ENCODE data around the gene JUND. TPM values are rescaled to one million over a fixed set of nuclear protein-coding genes. Genes with fewer than 3 reads are reported as not detected.

JUND gene
- total RNA-seq, 1 experiment from 2014 or later, result 103 TPM

GRCh38 chr19:18287836-18288772 is 6.7 kb upstream of the JUND start:
- Histone ChIP-seq H3T11ph (ENCODE audit: low read length) (no peak overlapping the region), H3K79me1 (ENCODE audit: insufficient read depth, low read depth, low read length, poor library complexity, severe bottlenecking) (no peaks in the 10 kb centered on the region), H2AFZ (ENCODE audit: low read length) (no peak overlapping the region), H3K4me2 (ENCODE audit: insufficient read depth, insufficient read length, low read length) (peak overlapping the region; percentile 47), H2BK120ac (ENCODE audit: low read depth, low read length, poor library complexity, severe bottlenecking) (no peak overlapping the region), H3K56ac (ENCODE audit: insufficient read length, low read depth, low read length) (no peak overlapping the region), H2AK5ac (ENCODE audit: insufficient read length, low read length) (no peak overlapping the region), H3K23ac (ENCODE audit: insufficient read length, low read depth, low read length) (no peak overlapping the region), H4K8ac (replicated peaks; ENCODE audit: insufficient read length, low read depth, low read length) (no peak overlapping the region), H2BK15ac (ENCODE audit: low read depth, low read length) (no peak overlapping the region), H3K9me3 (ENCODE audit: control insufficient read depth, low read depth, low read length) (no peaks in the 10 kb centered on the region), H4K91ac (ENCODE audit: insufficient read length, low read depth, low read length) (no peak overlapping the region), H3K27ac (ENCODE audit: insufficient read length, low read depth, low read length) (no peak overlapping the region), H3K14ac (ENCODE audit: insufficient read depth, low read length) (no peak overlapping the region), H2BK20ac (ENCODE audit: low read depth, low read length, poor library complexity, severe bottlenecking) (no peak overlapping the region), H3K18ac (ENCODE audit: insufficient read length, low read depth, low read length) (no peak overlapping the region), H4K20me1 (ENCODE audit: control insufficient read depth, insufficient read depth, insufficient read length) (no peaks in the 10 kb centered on the region), H3K27me3 (ENCODE audit: insufficient read depth, low read length) (no peaks in the 10 kb centered on the region), H2BK5ac (ENCODE audit: insufficient read length, low read length) (no peak overlapping the region), H3K4ac (ENCODE audit: low read depth, low read length) (no peak overlapping the region), H3K4me1 (ENCODE audit: insufficient read depth, low read length) (peaks cover 2% of the 10 kb centered on the region; the same call in 1 of the 2 replicates), H4K5ac (ENCODE audit: insufficient read length, low read depth, low read length) (no peak overlapping the region), H2BK12ac (ENCODE audit: insufficient read length, low read depth, low read length) (peak overlapping the region; percentile 60), H3K9ac (ENCODE audit: extremely low read depth, insufficient read length, low read length) (no peak overlapping the region), H3K79me2 (ENCODE audit: insufficient read depth, low read length) (no peaks in the 10 kb centered on the region), H3K23me2 (ENCODE audit: insufficient read length, low read depth, low read length, poor library complexity, severe bottlenecking) (peaks cover 18% of the 10 kb centered on the region)
- peak; percentile 90 for DNase-seq
- Mint-ChIP-seq H3K27ac (peak overlapping the region; percentile 55 to 88 (median 66); a peak in 4 of 7 replicates), H3K4me3 (peak overlapping the region; percentile 37 to 72), H3K27me3 (ENCODE audit: low read depth) (peaks cover 8% of the 10 kb centered on the region), H3K36me3 (ENCODE audit: insufficient read depth in 1 of 3, low read depth in 3 of 3) (no peaks in the 10 kb centered on the region; a peak in 1 of 7 replicates), H3K4me1 (peaks cover 39 to 43% of the 10 kb centered on the region in 2 experiments), H3K9me3 (no peaks in the 10 kb centered on the region; a peak in 1 of 5 replicates)
- WGBS (ENCODE audit: extremely low coverage, insufficient read length, low lambda C conversion rate), result no CpG with 5 or more reads among the region's 26 CpGs
- 0 out of 3 replicates have a peak, but pooled peaks have one; percentile 23 for TF ChIP-seq CTCF (conservative IDR thresholded peaks at IDR 0.05)

Data from H9 (cell line).